B cell (primary cell): ENCODE data around the gene MNT. TPM values are rescaled to one million over a fixed set of nuclear protein-coding genes. Genes with fewer than 3 reads are reported as not detected.

Source experiments
- ATAC-seq: fragments of 200-7000 bp; cut with Tn5 transposase; one replicate; pipeline ENCODE4 v1.10.0; 2021; ENCODE audit warnings: low read depth, mild to moderate bottlenecking, moderate number of reproducible peaks, moderate library complexity
- CTCF ChIA-PET: fragments of 350-600 bp; sonication (Branson Sonifier 250); formaldehyde crosslinking; loops from one replicate; lab custom pipeline; 2021; ENCODE audit warnings: antibody characterized with exemption, inconsistent platforms; lab: Charles Lee
- POLR2A ChIA-PET: fragments of 350-600 bp; sonication (Branson Sonifier 250); formaldehyde crosslinking; loops from one replicate; lab custom pipeline; 2021; ENCODE audit warnings: antibody characterized with exemption; lab: Charles Lee
- DNase-seq: peaks from one replicate; pipeline ENCODE4 v3.0.0; 2013
- H2AFZ ChIP-seq: 2 replicates; pipeline ENCODE4 v1.6.1; 2012; ENCODE audit warnings: mild to moderate bottlenecking, low read depth, low read length; ENCODE audit not compliant: insufficient read depth, poor library complexity, severe bottlenecking
- H3K27ac ChIP-seq, 2 donors: 1 replicate in 1 of 2; 2 replicates in 1 of 2; pipeline ENCODE4 v1.5.1; 2012 to 2013; ENCODE audit warnings: low read length in 2 of 2, mild to moderate bottlenecking in 2 of 2, moderate library complexity in 1 of 2
- H3K27me3 ChIP-seq, 4 experiments: fragments of 200-600 bp in 1 of 4; sonication (generic) in 1 of 4; replicated peaks in 1 of 4; 1 replicate in 2 of 4; 2 replicates in 2 of 4; pipeline versions ENCODE4 v1.6.1 to v1.7.0; 2013 to 2016; ENCODE audit warnings: low read length in 3 of 4, mild to moderate bottlenecking in 2 of 4, mixed read lengths in 1 of 4, moderate library complexity in 1 of 4; ENCODE audit not compliant: insufficient read depth in 4 of 4, control insufficient read depth in 3 of 4; ENCODE audit errors: control extremely low read depth in 1 of 4
- H3K36me3 ChIP-seq, 2 experiments: replicated peaks in 1 of 2; 1 replicate in 1 of 2; 2 replicates in 1 of 2; pipeline versions ENCODE4 v1.6.1 to v1.7.1; 2013; ENCODE audit warnings: low read length in 1 of 2; ENCODE audit not compliant: insufficient read depth in 2 of 2, control insufficient read depth in 1 of 2; ENCODE audit errors: control extremely low read depth in 1 of 2, extremely low read depth in 1 of 2
- H3K4me1 ChIP-seq, 2 donors: fragments of 200-600 bp in 1 of 2; sonication (generic) in 1 of 2; 1 replicate in 1 of 2; 2 replicates in 1 of 2; pipeline versions ENCODE4 v1.5.1 to v1.6.1; 2013 to 2017; ENCODE audit warnings: low read length in 2 of 2; ENCODE audit not compliant: control insufficient read depth in 2 of 2, insufficient read depth in 2 of 2
- H3K4me2 ChIP-seq: replicated peaks from 2 replicates; pipeline ENCODE3; 2012; ENCODE audit warnings: mild to moderate bottlenecking, low read depth, low read length; ENCODE audit not compliant: poor library complexity, severe bottlenecking
- H3K4me3 ChIP-seq, 5 experiments: fragments of 200-600 bp in 1 of 5; sonication (generic) in 1 of 5; 1 replicate in 3 of 5; 2 replicates in 2 of 5; pipeline versions ENCODE4 v1.5.1 to v1.7.0; 2011 to 2016; ENCODE audit warnings: low read length in 4 of 5, mild to moderate bottlenecking in 4 of 5, low read depth in 2 of 5, control low read depth in 1 of 5, moderate library complexity in 1 of 5; ENCODE audit not compliant: insufficient read depth in 1 of 5; ENCODE audit errors: control extremely low read depth in 1 of 5, extremely low read depth in 1 of 5
- H3K79me2 ChIP-seq: fragments of 200-600 bp; sonication (generic); one replicate; pipeline ENCODE4 v1.6.0; 2016; ENCODE audit warnings: low read length; ENCODE audit not compliant: control insufficient read depth, insufficient read depth
- H3K9ac ChIP-seq: fragments of 200-600 bp; sonication (generic); 2 replicates; pipeline ENCODE4 v1.6.1; 2017; ENCODE audit warnings: mild to moderate bottlenecking, low read length, moderate library complexity
- H3K9me3 ChIP-seq, 3 donors: one replicate each; pipeline versions ENCODE4 v1.6.1 to v1.7.1; 2013; ENCODE audit warnings: low read length in 2 of 3; ENCODE audit not compliant: control insufficient read depth in 2 of 3, insufficient read depth in 1 of 3; ENCODE audit errors: control extremely low read depth in 1 of 3
- H4K20me1 ChIP-seq: 2 replicates; pipeline ENCODE4 v1.6.0; 2012; ENCODE audit warnings: mild to moderate bottlenecking, low read length; ENCODE audit not compliant: insufficient read depth, control insufficient read depth, poor library complexity, severe bottlenecking
- H3K27ac Mint-ChIP-seq: one replicate; pipeline ENCODE4 v1.8.0; 2021; ENCODE audit warnings: mixed read lengths
- H3K27me3 Mint-ChIP-seq: one replicate; pipeline ENCODE4 v1.8.0; 2021; ENCODE audit warnings: mixed read lengths
- H3K4me1 Mint-ChIP-seq: one replicate; pipeline ENCODE4 v1.8.0; 2021; ENCODE audit warnings: mixed read lengths
- H3K4me3 Mint-ChIP-seq: one replicate; pipeline ENCODE4 v1.8.0; 2021; ENCODE audit warnings: mixed read lengths
- H3K9me3 Mint-ChIP-seq: one replicate; pipeline ENCODE4 v1.8.0; 2022; ENCODE audit warnings: mixed read lengths; ENCODE audit not compliant: insufficient read depth
- CTCF ChIP-seq: fragments of 200-600 bp; IDR thresholded peaks from one replicate; pipeline ENCODE4 v1.8.0; 2022; ENCODE audit warnings: antibody characterized with exemption, mild to moderate bottlenecking
- EZH2 ChIP-seq: IDR thresholded peaks from 2 replicates; pipeline ENCODE4 v1.6.1; 2012; ENCODE audit warnings: borderline replicate concordance, low read depth, mild to moderate bottlenecking, moderate library complexity, low read length; ENCODE audit not compliant: insufficient read depth, poor library complexity, severe bottlenecking
- WGBS: methylation state at CpG from one replicate; pipeline ENCODE4 v1.1.5; 2013; ENCODE audit warnings: missing lambda C conversion rate; ENCODE audit not compliant: insufficient coverage; 5-methylcytosine and 5-hydroxymethylcytosine counted together
- intact Hi-C: fragments of 100-400 bp; cut with micrococcal nuclease; formaldehyde crosslinking; loops from one replicate; pipeline ENCODE4 v1.10.0; 2022
- polyA plus RNA-seq: library from polyadenylated mRNA; depleted of rRNA; stranded (reverse); fragments of >200 nt; gene quantifications from 2 replicates; pipeline ENCODE4 v1.2.3, GENCODE V29; 2012
- total RNA-seq, 2 donors: library from RNA; stranded (reverse); fragments of 120-200 nt in 1 of 2; gene quantifications; 1 replicate in 1 of 2; 2 replicates in 1 of 2; pipeline versions ENCODE4 v1.2.3 to v1.2.4, GENCODE V29; 2013 to 2022

MNT gene
- total and polyA plus RNA-seq, 2 donors (not counting 1 experiment from before 2014, with no cell fraction given), result 20.0 to 68.5 TPM

GRCh38 chr17:2393954-2394749, 6.7 kb downstream of the MNT start:
- Mint-ChIP-seq H3K27me3 (no peaks in the 10 kb centered on the region), H3K9me3 (no peaks in the 10 kb centered on the region), H3K27ac (peak overlapping the region; percentile 74), H3K4me3 (peak overlapping the region; percentile 75), H3K4me1 (peaks cover 70% of the 10 kb centered on the region)
- Histone ChIP-seq H3K27me3 (no peaks in the 10 kb centered on the region), H3K36me3 (no peaks in the 10 kb centered on the region), H3K9me3 (no peaks in the 10 kb centered on the region), H3K79me2 (peaks cover 77% of the 10 kb centered on the region), H3K4me3 (peak overlapping the region in 3 of 5 experiments; percentile 29 to 48 (median 33)), H3K4me1 (peaks cover 58 to 74% of the 10 kb centered on the region in 2 donors), H3K4me2 (peak overlapping the region; percentile 96), H3K9ac (peak overlapping the region; percentile 54), H4K20me1 (peaks cover 82% of the 10 kb centered on the region), H3K27ac (peak overlapping the region in 1 of 2 donors; percentile 52), H2AFZ (no peak overlapping the region)
- TF ChIP-seq CTCF, result no peak
- TF ChIP-seq EZH2, result no peak
- ATAC-seq, result no peak
- ChIA-PET POLR2A (interaction anchor here (0.6 to 3.4 kb wide), 7 partner anchors 8 to 420 kb away, joined by 3 to 51 read pairs (median 6); partner anchors contain the start of genes SGSM2 and TSR1), CTCF (interaction anchor here (1.2 to 5.1 kb wide), 3 partner anchors 8 to 22 kb away, joined by 8 to 69 read pairs (median 40); no protein-coding TSS in a partner anchor)
- no peak for DNase-seq
- 35% methylated on average over 36 of the region's 53 CpGs for WGBS
- intact Hi-C loops, result loop anchor here (2.0 to 5.0 kb wide), 5 partner anchors 57 to 1207 kb away; partner anchors contain the start of genes METTL16, OVCA2, SGSM2 and TSR1
